ENCODE measurements around the gene ZNF775.

Gene ZNF775

GRCh38 chr7:150355666-150356059 lies 23.5 kb upstream of the ZNF775 start:
- no peak for DNase-seq
- Histone ChIP-seq H3K4me3 (ENCODE audit: low read depth, low read length) (no peak overlapping the region), H3K27me3 (ENCODE audit: insufficient read depth, low read depth, severe bottlenecking) (no peaks in the 10 kb centered on the region), H3K27ac (no peak overlapping the region), H3K36me3 (no peaks in the 10 kb centered on the region), H3K9me3 (ENCODE audit: severe bottlenecking) (no peaks in the 10 kb centered on the region)
- no peak for TF ChIP-seq CTCF (IDR thresholded peaks at IDR 0.05; ENCODE audit: low read depth, low read length)

DNA sequence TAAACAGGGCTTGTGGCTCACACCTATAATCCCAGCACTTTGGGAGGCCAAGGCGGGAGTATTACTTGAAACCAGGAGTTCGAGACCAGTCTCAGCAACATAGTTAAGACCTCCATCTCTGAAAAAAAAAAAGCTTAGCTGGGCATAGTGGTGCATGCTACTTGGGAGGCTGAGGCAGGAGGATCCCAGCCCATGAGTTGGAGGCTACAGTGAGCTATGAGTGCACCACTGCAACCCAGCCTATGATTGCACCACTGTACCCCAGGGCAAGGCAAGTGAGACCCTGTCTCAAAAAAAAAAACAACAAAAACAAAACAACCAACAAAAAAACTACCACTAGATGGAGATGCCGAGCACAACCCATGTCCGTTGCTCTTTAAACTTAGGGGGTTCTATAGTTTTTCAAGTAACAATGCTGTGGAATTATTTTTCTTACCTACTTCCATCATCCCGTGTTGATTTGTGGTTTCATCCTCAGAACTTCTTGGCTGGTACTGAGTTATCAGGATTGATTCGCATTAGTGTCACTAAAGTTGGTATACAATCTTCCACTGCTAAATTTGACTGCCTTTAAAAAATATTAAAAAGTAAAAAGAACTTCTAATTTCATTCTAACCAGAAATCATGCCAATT lies 22.7 kb upstream of the ZNF775 start:
- H3K36me3 ChIP-seq, result no peaks in the 10 kb centered on the region
- peak; percentile 64 for TF ChIP-seq CTCF (IDR thresholded peaks at IDR 0.05; ENCODE audit: low read depth, low read length)
- DNase-seq, result no peak
- H3K27ac ChIP-seq, result peak overlapping the region; percentile 33; the same call in 1 of the 2 replicates
- H3K4me3 ChIP-seq (ENCODE audit: low read depth, low read length), result no peak overlapping the region
- H3K9me3 ChIP-seq (ENCODE audit: severe bottlenecking), result no peaks in the 10 kb centered on the region
- no peaks in the 10 kb centered on the region for H3K27me3 ChIP-seq (ENCODE audit: insufficient read depth, low read depth, severe bottlenecking)

GRCh38 chr7:150357270-150357669 lies 21.9 kb upstream of the ZNF775 start:
- TF ChIP-seq CTCF (IDR thresholded peaks at IDR 0.05; ENCODE audit: low read depth, low read length), result no peak
- peak; percentile 82 for DNase-seq
- no peaks in the 10 kb centered on the region for H3K36me3 ChIP-seq
- peak overlapping the region; percentile 55 for H3K27ac ChIP-seq
- H3K9me3 ChIP-seq (ENCODE audit: severe bottlenecking), result no peaks in the 10 kb centered on the region
- H3K27me3 ChIP-seq (ENCODE audit: insufficient read depth, low read depth, severe bottlenecking), result no peaks in the 10 kb centered on the region
- H3K4me3 ChIP-seq (ENCODE audit: low read depth, low read length), result peak overlapping the region; percentile 15; the same call in 1 of the 2 replicates

DNA sequence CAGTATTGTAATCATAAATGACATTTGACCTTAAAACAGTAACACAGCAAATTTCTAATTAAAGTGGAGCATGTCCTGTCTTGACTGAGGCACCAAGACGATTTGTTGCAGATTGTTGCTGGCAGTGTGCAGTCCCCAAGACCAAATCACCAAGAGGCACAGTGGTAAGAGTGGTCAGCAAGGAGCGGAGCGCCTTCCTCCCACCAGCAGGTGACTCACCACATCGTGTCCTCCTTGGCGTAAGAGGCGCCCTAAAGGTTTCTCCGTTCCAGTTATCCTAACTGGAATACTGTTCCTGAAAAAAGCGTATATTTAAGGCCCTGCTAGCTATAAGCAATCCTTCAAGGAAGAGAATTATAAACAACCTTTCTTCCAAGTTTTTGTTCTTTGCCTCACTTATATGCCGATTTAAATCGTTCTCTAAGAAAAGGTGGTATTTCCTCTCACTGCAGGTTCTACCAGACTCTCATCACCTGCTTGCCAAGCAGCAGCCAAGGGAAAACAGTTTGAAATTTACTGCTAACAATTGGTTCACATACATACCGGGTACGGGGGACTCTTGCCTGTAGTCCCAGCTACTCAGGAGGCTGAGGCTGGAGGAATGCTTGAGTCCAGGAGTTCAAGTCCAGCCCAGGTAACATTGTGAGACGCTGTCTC lies 21.2 kb upstream of the ZNF775 start:
- Histone ChIP-seq H3K4me3 (ENCODE audit: low read depth, low read length) (no peak overlapping the region), H3K27ac (peak overlapping the region; percentile 55), H3K9me3 (ENCODE audit: severe bottlenecking) (no peaks in the 10 kb centered on the region), H3K36me3 (no peaks in the 10 kb centered on the region), H3K27me3 (ENCODE audit: insufficient read depth, low read depth, severe bottlenecking) (no peaks in the 10 kb centered on the region)
- no peak for DNase-seq
- peak; percentile 39 for TF ChIP-seq CTCF (IDR thresholded peaks at IDR 0.05; ENCODE audit: low read depth, low read length)

DNA sequence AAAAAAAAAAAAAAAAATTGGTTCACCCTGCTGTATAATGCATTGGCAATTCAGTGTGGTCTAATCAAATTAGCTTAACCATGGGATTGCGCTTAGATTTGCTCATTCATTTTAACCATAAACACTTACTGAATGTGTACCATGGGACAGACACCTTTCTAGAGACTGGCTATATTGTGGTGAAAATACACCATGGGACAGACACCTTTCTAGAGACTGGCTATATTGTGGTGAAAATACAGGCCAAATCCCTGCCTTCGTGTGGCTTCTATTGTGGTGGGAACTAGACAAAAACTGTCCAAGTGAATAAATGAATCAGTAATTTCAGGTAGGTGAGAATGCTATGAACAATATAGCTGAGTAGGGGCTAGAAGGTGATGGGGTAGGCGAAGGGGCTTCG lies 20.7 kb upstream of the ZNF775 start:
- no peaks in the 10 kb centered on the region for H3K9me3 ChIP-seq (ENCODE audit: severe bottlenecking)
- no peak overlapping the region; the same call in 1 of the 2 replicates for H3K27ac ChIP-seq
- no peaks in the 10 kb centered on the region for H3K36me3 ChIP-seq
- DNase-seq, result no peak
- no peak for TF ChIP-seq CTCF (IDR thresholded peaks at IDR 0.05; ENCODE audit: low read depth, low read length)
- H3K4me3 ChIP-seq (ENCODE audit: low read depth, low read length), result no peak overlapping the region
- H3K27me3 ChIP-seq (ENCODE audit: insufficient read depth, low read depth, severe bottlenecking), result no peaks in the 10 kb centered on the region

All from WERI-Rb-1 (cell line).